ENCODE measurements around the gene ZNF836.

Gene ZNF836

DNA sequence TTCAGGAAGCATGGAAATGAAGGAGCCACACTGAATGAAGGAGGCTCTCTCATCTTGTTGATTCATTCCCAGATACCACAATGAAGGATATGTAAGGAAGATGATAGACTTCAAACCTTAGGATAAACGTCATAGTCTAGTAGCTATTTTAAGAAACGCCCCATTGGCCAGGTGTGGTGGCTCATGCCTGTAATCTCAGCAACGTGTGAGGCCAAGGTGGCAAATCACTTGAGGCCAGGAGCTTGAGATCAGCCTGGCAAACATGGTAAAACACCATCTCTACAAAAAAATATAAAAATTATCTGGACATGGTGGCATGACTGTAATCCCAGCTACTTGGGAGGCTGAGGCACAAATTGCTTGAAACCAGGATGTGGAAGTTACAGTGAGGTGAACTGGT, 58.8 kb downstream of the ZNF836 start:
- DNase-seq (ENCODE audit: low read depth, low spot score) = no peak
- H3K27ac ChIP-seq = no peak overlapping the region

- H3K27ac ChIP-seq = no peak overlapping the region
- DNase-seq (ENCODE audit: low read depth, low spot score) = no peak
Measured at GRCh38 chr19:52110780-52111179, 60.6 kb downstream of the ZNF836 start.
